ENCODE data around the gene ABCB10.
A peak's percentile ranks its signal among the peaks of the same experiment; 100 is the strongest.
"Not testable (repeated sequence)": the region's sequence is repeated elsewhere in the genome, so short reads cannot be mapped to it uniquely, and the experiment has no call there.

Gene ABCB10

DNA sequence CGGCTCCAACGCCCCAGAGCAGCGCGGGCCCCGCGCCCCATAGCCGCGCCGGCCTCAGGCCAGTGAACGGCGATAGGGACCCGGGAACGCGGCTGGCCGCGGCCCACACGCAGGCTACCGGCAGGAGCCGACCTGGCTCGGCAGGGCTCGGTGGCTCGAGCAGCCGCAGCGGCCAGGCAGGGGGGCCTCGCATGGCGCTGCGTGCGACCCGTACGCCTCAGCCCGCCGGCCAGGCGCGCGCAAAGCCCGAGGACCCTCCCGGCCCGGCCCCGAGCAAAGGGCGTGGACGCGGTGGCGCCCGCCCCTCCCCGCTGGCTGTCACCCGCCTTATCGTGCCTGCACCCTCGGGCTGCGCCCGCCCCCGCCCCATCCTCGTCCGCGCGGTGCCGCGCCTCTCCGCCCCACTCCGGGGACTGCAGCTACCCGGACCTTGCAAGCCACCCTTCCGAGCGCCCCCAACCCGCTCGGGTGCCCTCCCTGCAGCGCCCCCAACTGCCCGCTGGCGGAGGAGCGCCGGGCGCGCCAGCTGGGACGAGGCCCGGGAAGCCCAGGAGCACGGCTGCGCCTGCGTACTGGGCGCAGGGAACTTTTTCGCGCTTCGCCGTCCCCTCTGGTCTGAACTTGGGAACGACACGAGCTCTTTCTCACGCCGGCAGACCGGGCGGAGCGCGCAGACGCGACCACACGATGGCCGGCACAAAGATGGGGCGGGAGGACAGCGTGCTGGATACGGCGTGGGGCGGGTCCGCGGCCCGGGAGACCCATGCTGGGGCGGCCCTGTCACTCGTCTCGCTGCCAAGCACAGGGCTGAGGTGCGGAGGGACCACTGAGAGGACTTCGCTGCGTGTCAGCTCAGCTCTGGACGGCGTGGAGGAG lies at the start of gene ABCB10:
Gene ABCB10 (minus strand): TSS at position 248 of the 876 bp plus-strand sequence. CDS start 55 bp downstream, at position 193.
- peak; percentile 98 for DNase-seq (ENCODE audit: low spot score)

DNA sequence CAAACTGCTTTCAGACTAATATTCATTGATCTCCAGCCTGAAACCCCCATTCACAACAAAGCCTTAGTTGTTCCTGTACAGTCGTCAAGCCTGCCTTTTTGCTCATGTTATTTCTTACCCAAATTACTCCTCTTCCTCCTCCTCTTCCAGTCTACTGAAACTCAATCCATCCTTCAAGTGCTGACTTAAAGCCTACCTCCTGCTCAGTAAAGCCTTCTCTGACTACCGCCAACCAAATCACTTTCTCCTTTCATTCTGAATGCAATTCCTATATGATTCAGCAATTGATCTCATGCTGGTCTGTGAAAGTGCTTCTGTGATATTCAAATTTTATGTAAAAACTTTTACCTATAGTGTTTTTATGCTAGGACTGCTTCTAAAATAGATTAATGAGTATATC lies 48.9 kb upstream of the ABCB10 start:
- no peak for DNase-seq (ENCODE audit: low spot score)

DNA sequence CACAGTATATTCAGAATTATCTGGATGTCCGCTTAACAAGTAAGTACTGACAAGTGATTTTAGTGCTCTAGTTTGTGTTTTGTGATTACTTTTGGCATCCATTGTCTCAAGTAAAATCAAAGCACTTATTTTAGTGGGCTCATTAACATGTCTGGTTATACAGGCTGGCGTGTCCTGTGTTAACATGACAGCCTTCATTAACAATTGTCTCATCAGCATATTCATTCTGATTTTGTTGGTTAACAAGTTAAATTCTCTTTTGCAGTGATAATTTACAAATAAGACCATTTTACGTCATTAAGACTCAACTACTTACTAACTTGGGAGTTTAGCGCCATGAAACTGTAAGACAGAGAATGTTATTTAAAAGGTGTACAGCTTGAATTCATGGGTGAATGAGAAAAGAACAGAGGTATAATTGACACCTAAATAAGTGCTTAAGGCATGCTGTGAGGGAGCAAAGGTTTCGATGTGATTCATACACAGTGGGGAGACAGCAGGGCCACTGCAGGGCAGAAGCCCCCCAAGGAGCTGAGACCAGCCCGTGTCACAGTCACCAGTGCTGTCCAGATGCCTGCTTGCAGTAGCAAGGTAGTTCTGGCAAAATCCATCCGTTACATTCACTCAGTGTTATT lies 45.0 kb upstream of the ABCB10 start:
- DNase-seq (ENCODE audit: low spot score) = no peak

DNA sequence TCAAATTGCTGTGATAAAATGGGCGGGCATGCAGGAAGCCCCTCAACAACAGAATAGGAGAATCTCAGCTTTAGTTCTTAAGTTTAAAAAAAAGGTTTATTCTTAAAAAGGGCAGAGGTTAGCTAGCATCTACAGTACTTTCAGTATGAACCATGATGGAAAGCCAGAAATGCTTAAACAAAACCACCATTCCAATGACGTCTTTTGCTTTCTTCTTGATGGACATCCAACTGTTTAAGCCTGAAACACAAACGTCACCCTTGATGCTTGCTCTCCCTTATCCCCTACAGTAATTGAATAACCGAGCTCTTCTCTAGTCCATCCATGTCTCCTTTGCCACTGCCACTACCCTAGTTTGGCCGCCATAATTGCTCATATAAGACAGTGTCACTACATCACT lies 41.7 kb upstream of the ABCB10 start:
- DNase-seq (ENCODE audit: low spot score) = no peak

DNA sequence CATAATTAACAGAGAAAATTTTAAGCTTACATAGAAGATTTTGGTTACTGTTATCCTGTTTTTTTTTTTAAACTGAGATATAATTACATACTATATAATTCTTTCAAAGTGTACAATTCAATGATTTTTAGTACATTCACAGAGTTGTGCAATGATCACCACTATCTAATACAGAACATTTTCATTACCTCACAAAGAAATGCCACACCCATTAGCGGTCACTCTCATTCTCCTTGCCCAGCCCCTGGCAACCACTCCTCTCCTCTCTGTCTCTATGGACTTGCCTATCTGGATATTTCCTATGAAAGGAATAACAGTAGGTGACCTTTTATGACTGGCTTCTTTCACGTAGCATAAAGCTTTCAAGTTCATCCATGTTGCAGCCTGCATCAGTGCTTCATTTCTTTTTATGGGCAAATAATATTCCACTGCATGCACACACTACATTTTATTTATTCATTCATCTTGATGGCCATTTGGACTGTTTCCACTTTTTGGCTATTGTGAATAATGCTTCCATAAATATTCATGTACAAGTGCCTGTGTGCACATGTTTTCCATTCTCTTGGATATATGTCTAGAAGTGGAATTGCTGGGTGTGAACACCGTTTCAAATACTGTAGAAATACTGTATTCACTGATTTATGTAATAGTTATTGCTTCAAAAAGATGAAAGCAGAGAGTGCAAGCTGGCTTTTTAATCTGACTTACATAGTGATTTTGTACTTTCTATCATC lies 40.9 kb upstream of the ABCB10 start:
- no peak for DNase-seq (ENCODE audit: low spot score)

DNA sequence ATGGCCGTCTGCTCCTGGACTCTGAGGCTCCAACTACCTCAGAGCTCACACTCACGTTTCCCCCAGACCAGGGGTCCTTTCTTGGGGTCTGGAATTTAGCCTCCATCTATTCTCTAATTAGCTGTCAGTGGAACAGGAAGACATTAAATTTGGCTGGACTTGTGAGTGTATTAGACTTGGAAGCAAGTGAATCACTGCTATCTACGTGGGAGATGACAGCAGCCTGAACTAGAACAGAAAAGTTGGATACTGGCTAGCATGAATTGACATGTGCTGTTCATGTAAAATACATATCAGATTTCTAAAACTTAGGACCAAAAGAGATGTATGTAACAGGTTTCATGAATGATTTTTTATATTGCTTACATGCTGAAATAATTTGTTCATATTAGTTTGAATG lies 39.4 kb upstream of the ABCB10 start:
- no peak for DNase-seq (ENCODE audit: low spot score)

DNA sequence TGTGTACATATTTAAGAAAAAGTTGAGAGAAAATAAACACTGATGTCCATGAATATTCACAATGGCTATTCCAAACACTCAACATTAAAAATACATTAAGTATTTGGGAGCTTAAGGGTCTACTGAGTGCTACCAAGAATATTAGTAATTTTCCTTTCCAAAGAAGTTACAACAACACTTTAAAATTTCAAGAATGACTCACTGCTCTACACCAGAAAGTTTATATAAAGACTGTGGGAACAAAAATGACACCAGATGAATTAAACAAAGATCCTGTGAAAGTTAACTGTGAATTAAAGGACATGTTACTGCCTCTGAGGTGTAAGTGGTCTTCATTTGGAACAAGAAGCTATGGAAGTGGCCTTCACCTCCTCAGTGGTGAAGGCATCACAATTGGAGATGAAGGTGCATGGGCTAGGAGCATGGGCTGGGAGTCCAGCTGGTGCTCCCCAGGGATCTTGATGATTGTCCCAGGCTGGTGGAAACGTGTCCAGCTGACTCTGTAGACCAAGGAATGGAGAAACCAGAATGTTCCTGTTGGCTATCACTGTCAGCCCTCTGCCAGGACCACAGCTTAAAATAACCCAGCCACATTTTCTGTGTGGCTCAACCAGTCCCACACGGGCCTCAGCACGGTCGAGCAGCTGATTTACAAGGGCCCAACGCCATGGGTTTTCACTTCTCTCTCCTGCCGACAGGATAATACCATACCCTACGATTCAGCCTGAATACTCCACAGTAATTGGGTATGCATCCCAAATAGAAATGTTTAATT lies 38.6 kb upstream of the ABCB10 start:
- DNase-seq (ENCODE audit: low spot score) = no peak

DNA sequence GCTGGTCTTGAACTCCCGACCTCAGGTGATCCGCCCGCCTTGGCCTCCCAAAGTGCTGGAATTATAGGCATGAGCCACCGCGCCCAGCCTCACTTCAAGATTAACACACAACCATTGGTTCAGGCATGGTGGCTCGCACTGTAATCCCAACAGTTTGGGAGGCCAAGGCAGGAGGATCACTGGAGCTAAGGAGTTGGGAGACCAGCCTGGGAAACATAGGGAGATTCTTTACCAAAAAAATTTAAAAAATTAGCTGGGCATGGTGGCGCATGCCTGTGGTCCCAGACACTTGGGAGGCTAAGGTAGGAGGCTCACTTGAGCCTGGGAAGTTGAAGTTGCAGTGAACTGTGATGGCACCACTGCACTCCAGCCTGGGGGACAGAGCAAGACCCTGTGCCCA lies 37.4 kb upstream of the ABCB10 start:
- not testable (repeated sequence) for DNase-seq (ENCODE audit: low spot score)

DNA sequence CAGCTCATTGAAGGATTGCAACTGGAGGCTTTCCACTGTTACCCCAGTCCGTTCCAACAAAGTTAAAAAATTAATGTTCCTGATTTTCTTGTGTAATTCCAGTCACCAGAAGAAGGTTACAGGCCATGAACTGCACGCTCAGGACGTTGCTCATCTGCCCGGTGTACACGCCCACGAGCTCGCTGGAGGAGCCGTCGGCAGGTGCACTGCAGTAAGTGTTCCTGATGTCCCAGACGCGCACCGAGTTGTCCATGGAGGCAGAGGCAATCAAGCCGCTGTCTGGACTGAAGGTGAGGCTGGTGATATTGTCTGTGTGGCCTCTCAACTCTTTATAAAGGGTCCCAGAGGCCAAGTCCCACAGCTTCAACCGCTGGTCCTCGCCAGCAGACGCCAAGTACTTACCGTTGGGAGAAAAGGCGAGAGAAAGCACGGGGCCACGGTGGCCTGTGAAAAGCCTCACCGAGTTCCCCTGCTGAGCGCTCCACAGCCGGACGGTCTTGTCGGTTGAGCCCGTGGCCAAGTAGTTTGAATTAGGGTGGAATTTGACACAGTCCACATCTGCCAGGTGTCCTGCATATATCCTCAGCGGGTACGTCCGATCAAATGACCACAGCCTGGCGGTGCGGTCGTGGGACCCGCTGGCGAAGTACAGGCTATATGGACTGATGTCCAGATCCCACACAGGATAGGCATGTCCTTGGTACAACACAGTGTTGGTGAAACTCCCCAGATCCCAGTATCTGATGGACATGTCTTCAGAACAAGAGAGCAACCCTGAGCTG lies 35.9 kb upstream of the ABCB10 start:
- no peak for DNase-seq (ENCODE audit: low spot score)

DNA sequence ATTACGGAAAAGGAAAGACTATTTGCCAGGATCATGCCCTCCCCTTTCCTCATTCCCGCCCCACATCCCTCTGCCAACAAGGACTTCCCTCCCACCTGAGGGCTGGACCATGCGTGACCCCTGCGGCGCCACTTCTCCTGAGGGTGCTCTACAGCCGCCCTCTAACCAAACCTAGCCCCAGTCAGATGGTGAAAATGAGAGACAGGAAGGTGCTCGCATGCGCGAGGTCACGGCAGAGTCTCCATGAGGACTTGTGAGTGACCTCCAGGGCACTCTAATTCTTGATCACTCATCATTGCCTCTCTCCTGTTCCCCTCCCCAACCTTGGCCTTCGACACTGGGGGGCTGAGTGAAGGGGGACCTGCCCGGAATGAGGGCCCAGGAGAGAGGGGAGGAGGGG lies 35.3 kb upstream of the ABCB10 start:
- no peak for DNase-seq (ENCODE audit: low spot score)

DNA sequence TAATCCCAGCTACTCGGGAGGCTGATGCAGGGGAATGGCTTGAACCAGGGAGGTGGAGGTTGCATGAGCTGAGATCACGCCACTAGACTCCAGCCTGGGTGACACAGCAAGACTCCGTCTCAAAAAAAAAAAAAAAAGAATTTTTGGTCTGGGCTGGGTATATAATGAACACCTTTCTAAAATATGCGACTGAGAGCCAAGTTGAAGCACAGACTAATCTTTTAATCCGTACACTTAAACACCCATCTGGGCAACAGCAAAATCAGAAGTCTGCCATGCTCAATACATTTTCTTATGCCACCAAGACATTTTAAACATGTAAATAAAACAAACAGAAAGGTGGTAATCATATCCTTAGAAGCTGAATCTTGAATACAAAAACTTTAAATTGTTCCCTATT lies 31.6 kb upstream of the ABCB10 start:
- DNase-seq (ENCODE audit: low spot score) = no peak

DNA sequence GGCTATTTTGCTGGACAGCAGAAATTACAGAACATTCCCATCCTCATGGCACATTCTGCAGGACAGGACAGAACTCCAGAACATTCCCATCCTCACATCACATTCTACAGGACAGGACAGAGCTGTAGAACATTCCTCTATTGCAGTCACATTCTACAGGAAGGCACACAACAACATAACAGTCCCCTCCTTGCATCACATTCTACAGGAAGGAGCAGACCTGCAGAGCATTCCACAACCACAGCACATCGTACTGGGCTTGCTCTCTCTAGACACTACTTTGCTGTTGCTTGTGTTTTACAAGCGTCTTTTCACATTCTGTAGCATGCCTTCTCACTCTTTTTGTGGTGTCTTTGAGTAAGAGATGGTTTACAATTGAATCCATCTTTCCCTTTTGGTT lies 26.8 kb upstream of the ABCB10 start:
- no peak for DNase-seq (ENCODE audit: low spot score)

DNA sequence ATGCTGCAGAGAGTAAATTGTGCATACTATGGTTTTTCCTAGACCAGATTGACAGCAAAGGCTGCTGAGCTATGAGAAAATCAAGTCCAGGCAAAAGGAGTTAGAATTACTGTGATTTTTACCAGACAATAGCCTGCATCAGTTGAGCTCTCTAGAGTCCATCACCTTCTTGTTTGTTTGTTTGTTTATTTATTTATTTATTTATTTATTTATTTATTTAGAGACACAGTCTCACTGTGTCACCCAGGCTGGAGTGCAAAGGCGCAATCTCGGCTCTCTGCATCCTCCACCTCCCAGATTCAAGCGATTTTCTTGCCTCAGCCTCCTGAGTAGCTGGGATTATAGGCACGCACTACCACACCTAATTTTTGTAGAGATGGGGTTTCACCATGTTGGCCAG lies 24.2 kb upstream of the ABCB10 start:
- DNase-seq (ENCODE audit: low spot score) = no peak

DNA sequence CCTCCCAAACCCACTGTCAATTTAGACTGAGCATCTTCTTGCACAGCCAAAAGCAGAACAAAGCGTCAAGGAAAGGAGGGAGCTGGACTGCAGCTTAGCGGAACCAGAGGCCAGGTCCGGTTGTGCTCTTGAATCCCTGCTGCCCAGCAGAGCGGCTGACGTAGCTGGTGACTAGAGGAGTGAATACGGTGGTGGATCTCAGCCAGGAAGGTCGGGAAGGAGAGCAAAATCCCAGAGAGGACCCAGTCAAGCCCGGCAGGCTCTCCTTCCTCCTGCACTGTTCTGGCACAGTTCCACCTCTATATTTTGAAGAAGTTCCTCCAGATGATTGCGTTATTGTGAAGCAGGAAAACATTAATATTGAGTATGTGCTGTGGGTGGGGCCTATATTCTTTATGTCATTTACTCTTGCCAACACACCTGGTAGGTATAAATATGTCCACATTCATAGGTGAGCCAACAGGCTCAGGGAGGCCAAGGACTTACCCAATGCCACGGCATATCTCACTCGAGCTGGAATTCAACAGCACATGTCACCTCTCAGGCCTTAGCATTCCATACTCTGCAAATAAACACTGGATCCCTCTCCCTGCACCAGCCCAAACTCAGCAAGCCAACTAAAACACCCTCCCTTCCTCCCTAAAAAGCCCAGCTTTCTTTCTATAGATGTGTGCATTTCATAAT lies 23.6 kb upstream of the ABCB10 start:
- no peak for DNase-seq (ENCODE audit: low spot score)

DNA sequence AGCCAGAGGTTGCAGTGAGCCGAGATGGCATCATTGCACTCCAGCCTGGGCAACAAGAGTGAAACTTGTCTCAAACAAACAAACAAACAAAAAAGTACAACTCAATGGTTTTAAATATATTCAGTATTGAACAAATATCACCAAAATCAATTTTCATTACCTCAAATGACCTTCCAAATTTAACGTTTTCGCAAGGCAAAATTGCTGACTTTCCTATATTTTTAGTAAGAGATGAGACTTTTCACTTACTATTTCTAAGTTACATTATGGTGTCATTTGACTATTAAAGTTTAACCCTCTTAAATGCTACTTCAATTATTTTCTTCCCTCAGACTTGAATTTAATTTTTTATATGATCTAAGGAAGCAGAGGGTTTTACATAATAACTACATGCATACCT lies 23.0 kb upstream of the ABCB10 start:
- DNase-seq (ENCODE audit: low spot score) = no peak

DNA sequence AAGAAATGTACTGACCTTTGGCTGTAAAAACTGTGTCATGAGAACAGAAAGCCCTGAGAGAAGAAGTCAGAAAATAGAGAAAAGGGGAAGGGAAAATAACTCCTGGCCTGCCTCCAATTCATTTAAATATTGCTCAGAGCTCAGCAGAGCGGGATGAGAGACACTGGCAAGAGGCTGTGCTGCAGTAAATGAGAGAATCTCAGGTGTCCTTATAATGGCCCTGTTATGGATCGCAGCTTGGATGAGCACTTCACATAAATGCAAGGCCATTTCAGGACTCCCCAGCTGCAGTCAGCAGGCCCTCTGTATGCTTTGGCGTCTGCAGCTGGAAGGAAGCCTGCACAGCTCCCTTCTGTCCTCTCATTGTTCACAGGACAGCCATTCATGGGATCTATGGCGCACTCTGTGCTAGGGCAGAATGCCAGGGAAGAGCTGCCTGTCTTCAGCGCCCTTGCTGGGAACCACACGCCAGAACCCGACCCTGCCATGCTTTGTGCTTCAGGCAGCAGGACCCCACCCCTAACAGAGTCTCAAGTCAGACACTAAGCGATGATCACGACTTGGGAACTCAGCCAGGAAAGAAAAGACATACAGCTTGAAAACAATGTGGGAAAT lies 20.7 kb upstream of the ABCB10 start:
- peak; percentile 53 for DNase-seq (ENCODE audit: low spot score)

DNA sequence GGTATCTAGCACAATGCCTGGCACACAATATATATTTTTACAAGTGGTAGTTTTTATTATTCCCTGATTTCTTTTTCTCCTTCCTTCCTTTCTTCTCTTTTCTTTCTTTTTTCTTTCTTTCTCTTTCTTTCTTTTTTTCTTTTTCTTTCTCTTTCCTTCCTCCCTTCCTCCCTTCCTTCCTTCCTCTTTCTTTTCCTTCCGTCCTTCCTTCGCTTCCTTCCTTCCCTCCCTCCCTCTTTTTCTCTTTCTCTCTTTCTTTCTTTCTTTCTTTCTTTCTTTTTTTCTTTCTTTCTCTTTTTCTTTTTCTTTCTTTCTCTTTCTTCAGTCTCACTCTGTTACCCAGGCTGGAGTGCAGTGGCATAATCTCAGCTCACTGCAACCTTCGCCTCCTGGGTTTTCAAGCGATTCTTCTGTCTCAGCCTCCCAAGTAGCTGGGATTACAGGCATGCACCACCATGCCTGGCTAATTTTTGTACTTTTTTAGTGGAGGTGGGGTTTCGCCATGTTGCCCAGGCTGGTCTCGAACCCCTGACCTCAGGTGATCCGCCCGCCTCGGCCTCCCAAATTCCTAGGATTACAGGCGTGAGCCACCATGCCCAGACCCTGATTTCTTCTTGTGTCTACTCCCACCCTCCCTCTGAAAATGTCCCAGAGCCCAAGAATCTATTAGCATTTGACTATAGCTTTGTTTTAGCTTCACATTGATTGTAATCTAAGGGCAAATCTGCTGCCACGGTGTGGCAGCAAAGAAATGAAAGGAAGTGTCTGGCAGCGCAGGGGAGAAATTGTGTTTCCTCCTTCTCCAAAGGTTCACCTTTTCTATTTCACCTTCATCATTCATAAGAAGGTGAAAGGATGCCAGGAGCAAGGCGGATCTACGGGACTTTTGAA lies 19.9 kb upstream of the ABCB10 start:
- DNase-seq (ENCODE audit: low spot score) = no peak

DNA sequence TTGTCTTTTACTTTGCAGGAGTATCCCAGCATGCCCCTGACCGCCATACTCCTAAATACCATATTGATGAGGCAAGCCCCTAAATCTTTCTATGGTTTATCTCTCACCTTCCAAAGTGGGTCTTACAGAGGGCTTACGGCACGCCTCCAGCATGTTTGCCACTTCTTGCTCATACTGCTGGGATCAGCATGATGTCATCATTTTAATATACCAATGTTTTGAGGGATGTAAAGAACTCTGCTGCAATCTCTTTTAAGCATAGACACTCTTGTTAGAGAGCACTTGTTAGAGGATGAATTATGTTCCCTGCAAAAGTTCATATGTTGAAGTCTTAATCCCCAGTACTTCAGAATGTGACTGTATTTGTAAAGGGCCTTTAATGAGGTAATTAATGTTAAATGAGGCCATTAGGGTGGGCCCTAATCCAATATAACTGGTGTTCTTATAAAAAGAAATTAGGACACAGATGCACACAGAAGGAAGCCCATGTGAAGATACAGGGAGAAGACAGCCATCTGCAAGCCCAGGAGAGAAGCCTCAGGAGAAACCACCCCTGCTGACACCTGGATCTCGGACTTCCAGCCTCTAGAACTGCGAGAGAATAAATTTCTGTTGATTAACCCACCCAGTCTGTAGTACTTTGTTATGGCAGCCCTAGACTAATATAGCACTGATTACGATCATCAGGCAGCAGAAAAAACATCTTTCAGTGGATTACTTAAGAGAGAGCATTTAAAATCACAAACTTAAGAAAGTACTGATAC lies 16.4 kb upstream of the ABCB10 start:
- DNase-seq (ENCODE audit: low spot score) = no peak

DNA sequence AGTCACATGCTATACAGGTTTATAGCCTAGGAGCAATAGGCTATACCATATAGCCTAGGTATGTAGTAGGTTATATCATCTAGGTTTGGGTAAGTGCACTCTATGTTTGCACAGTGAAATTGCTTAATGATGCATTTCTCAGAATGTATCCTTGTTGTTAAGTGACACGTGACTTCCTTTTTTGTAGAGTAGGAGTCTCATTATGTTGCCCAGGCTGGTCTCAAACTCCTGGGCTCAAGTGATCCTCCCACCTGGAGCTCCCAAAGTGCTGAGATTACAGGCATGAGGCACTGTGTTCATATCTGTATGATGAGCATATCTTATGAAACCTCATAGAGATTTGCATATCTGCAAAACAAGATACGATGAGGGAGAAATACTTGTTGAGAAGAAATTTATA lies 13.8 kb upstream of the ABCB10 start:
- DNase-seq (ENCODE audit: low spot score) = no peak

Data from ecto neural progenitor cell (in vitro differentiated cells).